CD4-positive, alpha-beta T cell treated with Interleukin-12 subunit alpha and Interleukin-12 subunit beta, for 1 hour (primary cell): Measurements from ENCODE around the gene OTOL1.

ENCODE experiments used
- DNase-seq: peaks from one replicate; pipeline ENCODE4 v3.0.0-alpha.2; 2020

Gene OTOL1

DNA sequence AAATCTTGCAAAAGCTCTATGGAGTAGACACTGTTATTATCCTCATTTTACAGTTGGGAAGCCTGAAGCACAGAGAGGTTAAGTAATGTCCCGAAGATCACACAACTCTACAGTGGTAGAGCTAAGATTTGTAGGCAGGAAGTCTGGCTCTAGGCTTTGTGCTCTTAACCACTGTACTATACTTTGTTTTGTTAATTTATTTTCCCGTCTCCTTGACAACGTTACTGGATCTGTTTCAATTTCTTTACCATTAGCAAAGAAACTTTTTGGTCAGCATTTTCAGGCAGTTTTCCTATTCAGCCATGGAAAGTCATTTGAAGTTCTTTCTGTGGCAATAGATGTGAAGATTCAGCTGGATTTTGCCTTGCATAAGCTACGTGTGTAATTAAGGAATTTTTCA, 51.7 kb downstream of the OTOL1 start:
- DNase-seq: no peak

DNA sequence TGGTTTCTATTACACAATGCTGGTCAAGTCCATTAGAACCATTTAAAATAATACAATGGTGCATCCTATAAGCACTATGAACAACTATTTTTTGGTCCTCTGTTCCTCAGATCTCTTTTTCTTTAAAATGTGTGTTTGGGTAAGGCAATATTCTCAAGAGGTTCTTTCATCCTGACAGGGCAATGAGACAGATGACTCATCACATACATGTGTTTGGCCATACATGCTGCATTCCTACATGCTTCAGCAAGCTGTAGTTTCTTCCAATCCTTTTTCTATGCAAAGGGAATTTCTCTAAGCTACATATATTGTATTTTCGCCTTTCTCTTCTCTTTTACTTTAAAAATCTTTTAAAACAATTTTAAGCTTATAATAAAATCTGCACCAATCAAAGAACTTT, 52.7 kb downstream of the OTOL1 start:
- no peak for DNase-seq

GRCh38 chr3:161550491-161551195, 54.0 kb downstream of the OTOL1 start:
- no peak for DNase-seq

GRCh38 chr3:161551697-161552096, 55.1 kb downstream of the OTOL1 start:
- DNase-seq: no peak

DNA sequence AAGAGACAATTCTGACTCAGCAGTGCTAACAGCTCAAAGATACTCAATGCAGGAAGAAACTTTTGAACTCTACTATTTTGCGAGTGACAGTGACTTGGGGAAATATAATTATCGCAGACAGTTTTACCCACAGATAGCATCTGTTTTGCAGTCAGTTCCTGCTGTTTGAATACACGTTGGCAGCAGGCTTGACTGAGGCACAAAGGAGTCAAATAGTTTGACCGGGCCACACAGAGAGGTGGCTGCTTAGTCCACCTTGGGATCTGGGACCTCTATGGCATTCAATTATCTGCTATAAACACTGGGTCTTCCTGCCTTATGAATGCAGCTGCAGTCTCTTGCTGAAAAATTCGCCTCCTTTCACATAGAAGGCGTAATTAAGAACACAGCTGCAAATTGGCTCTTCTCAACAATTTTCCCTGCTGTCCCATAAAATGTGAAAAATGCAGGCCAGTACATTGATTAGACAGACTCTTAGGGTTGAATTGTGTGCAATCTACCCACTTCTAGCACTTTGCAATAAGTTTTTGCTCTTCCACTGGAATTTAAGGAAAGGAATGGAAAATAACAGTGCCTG, 56.5 kb downstream of the OTOL1 start:
- DNase-seq: no peak
